Measurements from ENCODE around the gene CNPY1.

The CNPY1 gene

GRCh38 chr7:155464948-155465739 is 81.2 kb downstream of the CNPY1 start:
- no peak for DNase-seq

- no peak for DNase-seq
Observed at GRCh38 chr7:155464183-155464582, 82.2 kb downstream of the CNPY1 start.

GRCh38 chr7:155463114-155463811 is 83.1 kb downstream of the CNPY1 start:
- DNase-seq = no peak

GRCh38 chr7:155462163-155462735 is 84.1 kb downstream of the CNPY1 start:
- DNase-seq = no peak

GRCh38 chr7:155461631-155462030 is 84.7 kb downstream of the CNPY1 start:
- DNase-seq = no peak

- DNase-seq = no peak
Observed at GRCh38 chr7:155460926-155461613, 85.3 kb downstream of the CNPY1 start.

- no peak for DNase-seq
Observed at GRCh38 chr7:155459700-155460461, 86.5 kb downstream of the CNPY1 start.

GRCh38 chr7:155458878-155459699 is 87.3 kb downstream of the CNPY1 start:
- no peak for DNase-seq

GRCh38 chr7:155458111-155458877 is 88.1 kb downstream of the CNPY1 start, which contains the start of gene EN2:
TSS of gene EN2 (plus strand) at chr7:155458129. CDS start at chr7:155458378, 249 bp downstream.
- no peak for DNase-seq

GRCh38 chr7:155457544-155458110 is 88.7 kb downstream of the CNPY1 start:
- no peak for DNase-seq

- DNase-seq = peak; percentile 12 to 31
Observed at GRCh38 chr7:155456738-155457543, 89.4 kb downstream of the CNPY1 start.

- no peak for DNase-seq
Observed at GRCh38 chr7:155455776-155456737, 90.3 kb downstream of the CNPY1 start.

- DNase-seq = no peak
Observed at GRCh38 chr7:155455132-155455693, 91.1 kb downstream of the CNPY1 start.

- DNase-seq = no peak
Observed at GRCh38 chr7:155454183-155455112, 91.9 kb downstream of the CNPY1 start.

- no peak for DNase-seq
Observed at GRCh38 chr7:155453296-155454182, 92.8 kb downstream of the CNPY1 start.

All from activated CD4-positive, alpha-beta T cell treated with anti-CD3 and anti-CD28 coated beads for 4 hours (primary cell).